ENCODE data around the gene EVC. TPM values are rescaled to one million over a fixed set of nuclear protein-coding genes. Genes with fewer than 3 reads are reported as not detected.
"Not testable (repeated sequence)": the region's sequence is repeated elsewhere in the genome, so short reads cannot be mapped to it uniquely, and the experiment has no call there.

EVC gene
- total RNA-seq, 1 donor from 2014 or later, result 5.3 TPM

DNA sequence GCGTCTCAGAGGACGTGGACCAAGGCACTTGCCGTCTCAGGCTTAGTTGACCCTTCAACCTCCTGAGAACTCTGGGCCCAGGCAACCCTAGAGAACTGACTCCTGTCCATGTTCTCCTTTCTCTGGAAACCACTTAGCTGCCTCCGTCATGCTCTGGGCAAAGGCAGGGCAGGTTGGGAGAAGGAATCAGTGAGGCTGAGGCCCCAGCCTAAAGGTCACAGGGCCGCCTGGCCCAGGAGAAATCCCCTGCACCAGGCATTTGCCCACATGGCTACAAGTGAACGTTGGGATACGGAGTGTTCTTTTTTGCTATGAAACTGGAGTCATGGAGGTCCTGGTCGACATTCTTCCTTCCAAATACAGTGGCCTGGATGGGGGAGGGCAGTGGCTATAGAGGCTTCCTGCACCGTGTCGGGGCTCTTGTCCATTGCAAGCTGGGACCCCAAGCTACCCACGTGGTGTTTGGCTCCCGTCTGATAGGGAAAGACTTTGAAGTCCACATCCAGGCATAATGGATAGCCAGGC, 105.9 kb downstream of the EVC start:
- intact Hi-C loops (cut with DNase I), result loop anchor here (10.0 kb wide), 1 partner anchor 762 kb away; the partner anchor contains the start of gene STK32B
- DNase-seq (no peak), ATAC-seq (ENCODE audit: poor library complexity) (no peak)

DNA sequence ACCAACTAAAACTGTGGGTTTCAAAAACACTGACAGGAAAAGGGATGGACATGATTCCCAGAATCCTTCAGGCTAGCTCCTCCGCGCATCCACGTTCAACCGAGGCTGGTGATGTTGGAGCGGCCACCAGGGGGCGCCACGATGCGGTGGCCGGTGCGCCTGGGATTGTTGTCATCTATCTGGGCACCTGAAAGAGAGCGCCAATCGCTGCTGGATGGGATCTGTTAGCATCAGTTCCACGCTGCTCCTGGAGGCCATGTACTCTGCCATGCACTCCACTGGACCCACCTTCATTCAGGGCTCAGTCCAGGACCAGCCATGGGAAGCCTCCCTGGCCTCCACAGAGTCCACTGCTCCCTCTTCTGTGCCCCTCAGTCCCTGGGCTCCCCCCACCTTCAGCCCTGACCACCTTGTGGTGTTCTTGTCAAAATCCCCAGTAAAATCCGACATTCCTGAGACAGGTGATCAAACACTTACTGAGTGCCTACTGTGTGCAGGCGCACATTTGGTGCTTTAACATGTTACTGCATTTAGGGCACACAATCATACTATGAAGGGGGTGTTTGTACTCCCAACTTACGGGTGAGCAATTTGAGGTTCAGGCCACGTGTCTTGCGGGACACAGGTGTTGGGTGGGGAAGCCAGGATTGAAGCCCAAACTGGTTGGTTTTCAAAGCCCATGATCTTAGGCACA, 110.8 kb downstream of the EVC start:
- intact Hi-C loops (cut with DNase I), result no loop called here
- DNase-seq, result no peak
- ATAC-seq (ENCODE audit: poor library complexity), result no peak

DNA sequence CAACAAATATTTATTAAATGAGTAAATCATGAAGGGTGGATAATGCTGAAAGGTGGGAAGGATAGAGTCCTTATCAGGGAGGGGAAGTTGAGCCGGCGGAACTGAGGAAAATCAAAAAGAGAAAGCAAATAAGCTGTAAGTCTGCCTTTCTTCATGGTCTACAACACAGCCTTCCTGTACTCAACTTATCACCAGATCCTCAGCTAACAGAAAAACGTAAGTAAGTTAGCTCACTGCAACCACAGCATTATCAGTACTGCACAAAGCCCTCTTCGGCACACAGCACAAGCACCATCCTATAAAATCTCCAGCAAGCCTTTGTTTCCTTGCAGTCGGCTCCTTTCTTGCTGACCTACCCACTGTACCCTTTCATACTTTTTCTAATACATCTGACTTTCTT, 111.6 kb downstream of the EVC start:
- ATAC-seq (ENCODE audit: poor library complexity) (no peak), DNase-seq (no peak)
- intact Hi-C loops (cut with DNase I), result no loop called here

DNA sequence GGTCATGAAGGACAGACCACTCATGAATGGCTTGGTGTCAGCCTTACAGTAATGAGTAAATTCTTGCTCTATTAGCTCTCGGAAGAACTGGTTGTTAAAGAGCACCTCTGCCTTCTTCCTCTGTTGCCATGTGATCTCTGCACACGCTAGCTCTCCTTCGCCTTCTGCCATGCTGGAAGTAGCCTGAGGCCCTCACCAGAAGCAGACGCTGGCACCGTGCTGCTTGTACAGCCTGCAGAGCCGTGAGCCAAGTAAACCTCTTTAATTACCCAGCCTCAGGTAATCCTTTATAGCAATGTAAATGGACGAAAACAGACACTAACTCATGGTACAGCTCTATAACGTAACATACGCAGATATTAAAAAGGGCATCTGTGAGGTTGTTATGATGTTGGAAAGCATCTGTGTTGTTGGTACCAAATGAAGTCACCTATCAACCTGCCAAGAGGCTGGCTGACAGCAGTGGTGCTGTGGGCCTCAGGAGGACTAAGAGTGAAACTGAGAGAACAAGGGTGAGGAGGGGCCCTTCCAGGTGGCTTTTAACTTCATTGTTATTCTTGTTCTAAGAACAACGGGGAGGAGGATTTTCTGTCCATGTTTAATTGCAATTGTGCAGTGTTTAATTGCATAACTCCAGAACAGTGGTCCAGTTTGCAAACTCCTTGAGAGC, 112.7 kb downstream of the EVC start:
- no peak for DNase-seq
- no peak for ATAC-seq (ENCODE audit: poor library complexity)
- intact Hi-C loops (cut with DNase I), result no loop called here

DNA sequence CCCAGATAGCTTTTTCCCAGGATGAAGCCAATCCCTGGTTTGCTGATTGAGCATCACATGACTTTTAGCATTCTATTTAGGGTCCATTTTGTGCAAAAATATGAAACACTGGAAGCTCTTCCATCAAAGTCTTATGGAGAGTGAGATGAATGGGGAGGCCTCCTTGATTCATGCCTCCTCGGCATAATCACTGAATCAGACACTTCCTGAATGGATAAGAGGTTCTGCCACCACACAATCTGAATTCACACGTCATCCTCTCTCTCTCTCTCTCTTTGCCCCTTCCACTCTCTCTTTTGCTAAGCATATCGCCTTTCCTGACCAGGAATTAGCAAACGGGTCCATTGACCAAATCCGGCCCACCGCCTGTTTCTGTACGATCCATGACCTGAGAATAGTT, 113.2 kb downstream of the EVC start:
- ATAC-seq (ENCODE audit: poor library complexity) (no peak), DNase-seq (no peak)
- intact Hi-C loops (cut with DNase I), result no loop called here

DNA sequence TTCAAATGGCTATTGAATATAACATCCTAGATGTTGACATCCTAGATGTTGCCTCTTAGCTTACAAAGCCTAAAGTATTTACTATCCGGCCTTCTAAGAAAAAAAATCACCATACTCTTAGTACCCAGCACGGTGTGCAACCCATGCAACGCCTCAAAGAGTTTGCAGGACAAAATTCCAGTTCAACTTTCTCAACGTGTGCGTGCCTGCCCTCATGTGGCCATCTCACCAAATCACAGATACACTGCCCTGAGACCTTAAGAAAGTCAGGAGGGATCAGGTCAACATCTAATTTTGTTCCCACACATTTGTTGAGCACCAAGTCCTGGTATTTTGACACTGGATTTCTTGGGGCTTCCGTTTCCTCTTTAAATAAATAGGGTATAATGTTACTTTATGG, 113.6 kb downstream of the EVC start:
- ATAC-seq (ENCODE audit: poor library complexity), result no peak
- intact Hi-C loops (cut with DNase I), result no loop called here
- no peak for DNase-seq

DNA sequence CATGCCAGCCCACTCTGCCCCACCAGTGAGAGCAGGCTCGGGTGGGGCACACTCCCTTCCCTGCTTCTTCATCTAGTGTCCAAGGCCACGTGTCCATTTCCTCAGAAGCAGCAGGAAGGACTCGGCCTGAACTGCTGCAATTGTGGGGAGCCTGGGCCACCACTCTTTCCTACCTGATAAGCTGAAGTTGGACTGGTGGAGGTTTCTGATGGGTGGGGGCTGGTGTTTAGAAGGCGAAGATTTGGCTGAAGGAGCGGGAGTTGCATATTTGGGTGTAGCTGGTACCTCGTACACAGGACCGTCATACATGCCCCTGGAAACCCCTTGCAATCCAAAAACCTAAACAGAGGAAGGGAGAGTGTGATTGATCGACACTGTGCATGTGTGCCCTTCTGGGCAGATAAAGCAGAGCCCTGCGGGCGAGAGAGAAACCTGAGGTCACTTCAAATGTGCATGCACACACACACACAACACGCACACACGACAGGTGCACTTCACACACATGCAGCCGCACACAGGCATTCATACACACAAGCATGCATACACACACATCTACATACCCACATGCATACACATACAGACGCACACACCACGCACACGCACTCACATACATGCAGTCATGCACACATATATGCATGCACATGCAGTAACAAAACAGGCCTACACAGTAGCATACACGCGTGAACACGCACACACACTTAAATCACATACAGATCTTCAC, 114.5 kb downstream of the EVC start:
- intact Hi-C loops (cut with DNase I), result no loop called here
- no peak for ATAC-seq (ENCODE audit: poor library complexity)
- no peak for DNase-seq

DNA sequence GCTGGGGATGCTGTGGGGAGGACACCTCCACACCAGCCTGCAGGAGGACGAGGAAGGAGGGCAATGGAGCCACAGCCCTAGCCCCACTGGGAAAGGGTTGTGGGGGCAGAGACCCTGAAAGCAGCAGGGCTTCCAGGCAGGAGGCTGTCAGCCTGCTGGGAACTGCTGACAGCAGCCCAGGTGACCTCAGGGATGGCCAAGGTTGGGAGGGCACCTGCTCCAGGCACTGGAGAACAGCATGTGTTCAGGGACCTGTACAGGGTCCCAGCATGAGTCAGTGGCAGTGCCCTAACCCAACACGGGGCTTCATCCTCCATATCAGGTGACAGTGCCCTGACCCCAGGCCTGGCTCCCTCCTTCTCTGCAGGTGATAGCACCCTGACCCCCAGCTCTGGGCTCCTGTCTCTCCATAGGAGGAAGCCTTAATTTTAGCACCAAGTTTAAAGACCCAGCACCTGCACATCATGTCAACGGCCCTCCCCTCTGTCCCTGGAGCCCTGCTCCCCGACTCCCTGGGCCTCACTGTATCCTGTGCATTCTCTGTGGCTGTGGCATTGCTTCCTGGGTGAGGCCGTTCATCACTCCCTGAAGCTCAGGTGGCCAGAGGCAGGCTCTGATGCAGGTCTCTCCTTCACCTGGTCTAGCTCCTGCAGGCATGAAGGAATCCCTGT, 115.6 kb downstream of the EVC start:
- DNase-seq (no peak), ATAC-seq (ENCODE audit: poor library complexity) (no peak)
- intact Hi-C loops (cut with DNase I), result no loop called here

DNA sequence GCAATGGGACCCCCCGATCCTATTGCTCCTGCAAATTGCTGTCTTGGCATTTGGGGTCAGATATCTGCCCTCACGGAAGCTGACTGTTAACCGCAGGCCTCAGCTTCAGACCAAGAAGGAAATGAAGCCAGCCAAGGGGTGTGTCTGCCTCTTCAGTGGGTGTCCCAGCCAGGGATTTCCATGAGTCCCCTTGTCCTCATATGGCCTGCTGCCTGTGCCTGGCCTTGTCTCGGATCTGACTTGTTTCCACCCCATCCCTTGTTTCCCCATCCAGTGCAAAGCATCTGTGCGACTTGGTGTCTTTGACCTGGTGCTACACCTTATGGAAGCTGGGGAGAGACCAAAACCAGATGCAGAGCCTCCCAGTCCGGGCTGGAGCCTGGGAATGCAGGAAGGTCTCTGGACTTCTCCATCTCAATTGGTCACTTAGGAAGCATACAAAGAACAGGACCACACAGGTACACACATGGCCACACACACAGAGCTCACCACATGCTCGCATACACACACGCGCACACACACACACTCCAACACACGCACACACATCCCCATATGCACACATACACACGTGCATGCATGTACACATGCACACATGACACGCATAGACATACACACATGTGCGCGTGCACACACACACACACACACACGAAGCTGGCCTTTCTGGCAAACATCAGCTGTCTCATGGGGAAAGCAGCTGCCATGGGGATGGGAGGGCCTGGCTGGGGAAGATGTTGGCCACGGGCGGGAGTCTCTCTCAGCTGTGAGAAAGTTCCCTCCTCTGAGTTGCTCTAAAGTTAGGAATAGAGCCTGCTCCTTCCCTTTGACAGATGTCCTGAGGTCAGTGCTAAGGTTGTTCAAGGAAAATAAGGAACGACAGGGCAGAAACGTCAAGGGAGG, 116.4 kb downstream of the EVC start:
- peak; percentile 55 for ATAC-seq (ENCODE audit: poor library complexity)
- peak; percentile 54 for DNase-seq
- intact Hi-C loops (cut with DNase I), result no loop called here

DNA sequence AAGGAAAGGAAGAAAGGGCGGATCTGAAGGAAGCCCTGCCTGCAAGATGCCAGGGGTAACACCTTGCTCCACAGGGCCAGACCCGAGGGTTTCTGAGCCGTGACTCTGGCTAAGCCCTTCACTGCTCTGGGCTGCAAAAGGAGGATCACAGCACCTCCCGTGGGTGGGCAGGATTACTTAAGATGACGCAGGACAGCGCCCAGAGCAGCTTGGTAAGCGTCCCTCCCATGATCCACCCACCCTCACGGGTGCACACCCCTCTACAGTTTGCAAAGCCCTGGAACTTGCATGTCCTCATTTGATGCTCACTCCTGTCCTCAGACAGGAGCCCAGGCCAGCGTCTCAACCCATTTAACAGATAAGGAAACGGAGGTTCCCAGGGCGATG, 117.0 kb downstream of the EVC start:
- DNase-seq (no peak), ATAC-seq (ENCODE audit: poor library complexity) (peak; percentile 21)
- intact Hi-C loops (cut with DNase I), result no loop called here

DNA sequence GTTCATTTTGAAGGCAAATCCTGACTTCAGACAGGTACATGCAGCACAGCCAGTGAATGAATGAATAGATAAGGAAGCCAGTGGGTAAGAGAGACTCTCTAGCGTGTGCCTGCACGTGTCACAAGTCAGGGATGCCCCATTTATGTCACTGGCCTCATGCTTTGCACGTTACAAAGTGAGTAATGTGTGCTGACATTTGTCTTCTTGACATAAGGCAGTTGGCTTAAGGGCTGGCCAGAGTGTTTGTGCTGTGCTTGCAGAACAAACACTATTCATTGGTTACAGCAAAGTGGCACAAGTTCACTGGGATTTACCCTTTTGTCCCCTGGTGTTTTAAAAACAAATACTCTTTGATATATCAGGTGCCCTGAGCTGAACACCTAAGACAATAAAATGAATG, 125.9 kb downstream of the EVC start:
- ATAC-seq (ENCODE audit: poor library complexity), result no peak
- no peak for DNase-seq
- intact Hi-C loops (cut with DNase I), result no loop called here

DNA sequence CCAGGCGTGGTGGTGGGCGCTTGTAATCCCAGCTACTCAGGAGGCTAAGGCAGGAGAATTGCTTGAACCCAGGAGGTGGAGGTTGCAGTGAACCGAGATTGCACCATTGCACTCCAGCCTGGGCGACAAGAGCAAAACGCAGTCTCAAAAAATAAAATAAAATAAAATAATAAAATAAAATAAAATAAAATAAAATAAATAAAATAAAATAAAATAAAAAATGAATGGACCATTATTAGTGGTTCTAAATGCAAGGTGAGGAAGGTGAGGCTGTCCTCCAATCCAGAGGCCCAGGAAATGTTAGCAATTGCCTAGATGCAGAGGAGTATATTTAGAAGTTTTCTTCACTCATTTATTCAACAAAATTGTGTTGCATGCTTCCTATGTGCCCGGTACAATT, 126.5 kb downstream of the EVC start:
- intact Hi-C loops (cut with DNase I); ATAC-seq (ENCODE audit: poor library complexity); DNase-seq: not testable (repeated sequence)

DNA sequence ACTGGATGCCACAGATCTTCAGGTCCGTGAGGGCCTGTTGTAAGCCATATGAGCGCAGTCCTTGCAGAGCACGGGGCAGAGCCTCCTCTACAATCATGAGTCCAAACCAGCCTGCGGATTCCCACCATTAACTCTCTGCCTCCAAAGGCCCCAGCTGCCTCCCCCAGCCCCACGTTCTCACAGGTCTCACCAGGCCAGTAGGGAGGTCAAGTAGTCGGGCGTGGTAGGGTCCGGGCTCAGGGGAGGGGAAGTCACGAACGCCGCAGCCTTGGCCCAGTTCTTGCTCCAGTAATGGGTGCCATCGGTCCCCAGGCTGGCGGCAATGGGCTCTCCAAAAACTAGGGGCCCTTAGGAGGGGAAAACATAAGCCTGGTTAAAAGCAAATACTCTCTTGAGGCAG, 128.3 kb downstream of the EVC start:
- intact Hi-C loops (cut with DNase I), result no loop called here
- ATAC-seq (ENCODE audit: poor library complexity), result no peak
- DNase-seq, result no peak

DNA sequence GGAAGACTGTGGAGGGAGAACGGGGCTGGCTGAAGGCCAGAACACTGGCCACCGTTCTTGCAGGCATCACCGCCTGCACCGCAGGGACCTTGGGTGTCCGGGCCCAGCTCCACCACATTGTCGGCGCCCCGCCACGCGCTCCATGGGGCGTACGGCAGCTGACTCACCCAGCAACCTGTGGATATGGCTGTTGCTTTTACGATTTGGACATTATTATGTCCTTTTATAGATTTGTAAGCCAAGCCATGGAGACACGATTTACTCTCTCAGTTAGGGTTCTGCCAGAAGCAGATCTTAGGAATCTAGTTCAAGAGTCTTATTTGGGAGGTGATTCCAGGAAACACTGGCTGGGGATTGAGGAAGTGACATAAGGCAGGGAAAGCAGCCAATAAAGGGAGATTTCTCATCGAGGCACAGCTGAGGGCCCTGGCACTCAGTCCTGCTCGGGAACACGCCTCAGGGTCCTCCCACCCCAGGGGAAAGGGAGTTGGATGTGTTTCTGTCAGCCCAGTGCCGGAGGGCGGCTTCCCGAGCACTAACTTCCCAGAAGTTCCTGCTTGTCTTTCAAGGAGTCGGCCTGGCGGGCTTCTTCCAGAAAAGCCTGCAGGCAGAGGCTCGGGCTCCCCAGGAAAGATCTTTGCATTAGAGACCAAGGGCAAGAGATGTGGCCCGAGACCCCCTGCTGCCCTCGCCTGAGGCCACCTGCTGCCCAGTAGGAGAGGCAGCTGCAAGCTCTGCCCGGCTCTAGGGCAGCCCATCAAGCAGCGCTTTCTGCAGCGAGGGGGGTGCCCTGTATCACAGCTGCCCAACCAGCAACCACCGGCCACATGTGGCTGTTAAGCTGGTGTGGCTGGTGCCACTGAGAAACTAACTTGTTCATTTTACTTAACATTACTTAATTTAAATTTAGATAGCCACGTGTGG, 129.0 kb downstream of the EVC start:
- ATAC-seq (ENCODE audit: poor library complexity) (peak; percentile 94), DNase-seq (peak; percentile 83)
- intact Hi-C loops (cut with DNase I), result no loop called here

DNA sequence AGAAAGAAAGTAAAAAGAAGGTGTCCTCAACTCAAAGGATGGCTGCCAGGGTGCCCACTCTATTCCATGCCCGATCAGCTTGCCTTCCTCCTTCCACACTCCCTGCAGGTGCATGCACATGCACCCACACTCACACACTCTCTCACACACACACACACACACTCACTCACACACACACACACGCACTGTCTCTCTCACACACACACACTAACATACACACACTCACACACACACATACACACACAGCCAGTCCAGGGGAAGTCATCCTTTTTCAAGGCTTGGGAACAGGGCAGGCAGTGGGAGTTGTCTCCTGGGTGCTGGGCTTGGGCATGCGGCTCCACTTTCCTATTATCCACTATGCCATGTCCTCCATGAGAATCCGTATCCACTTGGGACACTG, 131.5 kb downstream of the EVC start:
- intact Hi-C loops (cut with DNase I), result no loop called here
- no peak for DNase-seq
- no peak for ATAC-seq (ENCODE audit: poor library complexity)

DNA sequence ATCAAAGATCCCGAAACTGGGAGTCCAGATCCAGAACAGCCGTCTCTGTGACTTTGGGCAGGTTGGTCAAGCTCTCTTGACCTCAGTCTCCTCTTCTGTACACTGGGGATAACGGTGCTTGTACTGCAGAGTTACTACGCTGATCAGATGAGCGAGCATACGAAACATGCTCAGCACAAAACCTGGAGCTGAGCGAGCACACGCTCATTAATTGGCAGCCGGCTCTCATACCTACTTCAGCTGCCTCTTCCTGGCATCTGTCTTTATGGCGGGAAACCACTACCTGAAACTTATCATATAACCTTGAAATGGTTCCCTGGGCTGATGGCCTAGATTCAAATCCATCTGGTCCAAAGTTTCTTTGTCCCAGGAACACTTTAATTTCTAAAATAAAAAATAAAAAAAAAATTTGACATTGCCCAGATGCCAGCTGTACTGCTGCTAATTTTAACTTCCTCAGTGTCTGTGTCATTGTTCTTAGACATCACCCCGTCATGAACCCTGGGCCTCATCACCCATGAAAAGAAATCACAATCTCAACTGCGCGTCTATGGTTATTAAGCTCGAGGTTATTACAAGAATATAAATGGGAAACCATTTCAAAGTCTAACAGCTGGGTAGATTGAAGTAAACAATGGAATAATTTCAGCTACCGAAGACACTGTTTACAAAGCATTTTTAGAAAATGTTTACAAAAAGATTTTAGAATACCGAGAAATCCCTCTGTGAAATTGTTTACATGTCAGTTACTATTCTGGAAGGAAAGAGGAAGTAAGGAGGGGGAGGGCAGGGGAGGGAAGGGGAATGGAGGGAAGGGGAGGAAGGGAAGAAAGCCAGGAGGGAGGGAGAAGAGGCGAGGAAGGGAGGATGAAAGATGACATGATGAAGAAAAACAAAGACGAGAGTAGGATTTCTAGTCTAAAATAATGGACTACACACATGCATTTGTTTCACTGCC, 132.9 kb downstream of the EVC start:
- ATAC-seq (ENCODE audit: poor library complexity) (no peak), DNase-seq (no peak)
- intact Hi-C loops (cut with DNase I), result no loop called here
